ENCODE measurements around the gene RPS6KB2.

DNA sequence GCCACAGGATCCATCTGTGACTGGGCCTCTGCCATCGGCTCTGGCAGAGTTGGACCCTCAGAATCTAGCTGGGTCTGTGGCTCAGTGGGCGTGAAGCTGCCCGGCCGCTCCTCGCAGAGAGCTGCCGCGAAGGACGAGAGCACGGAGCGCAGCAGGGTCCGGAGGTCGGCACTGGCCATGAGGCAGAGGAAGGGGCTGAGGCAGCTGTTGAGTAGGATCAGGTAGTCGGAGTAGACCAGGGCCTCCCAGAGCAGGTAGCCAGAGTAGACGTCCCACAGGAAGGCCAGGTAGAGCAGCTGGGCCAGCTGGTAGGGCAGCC, 23.3 kb downstream of the RPS6KB2 start:
- TF ChIP-seq, protein P1, sequence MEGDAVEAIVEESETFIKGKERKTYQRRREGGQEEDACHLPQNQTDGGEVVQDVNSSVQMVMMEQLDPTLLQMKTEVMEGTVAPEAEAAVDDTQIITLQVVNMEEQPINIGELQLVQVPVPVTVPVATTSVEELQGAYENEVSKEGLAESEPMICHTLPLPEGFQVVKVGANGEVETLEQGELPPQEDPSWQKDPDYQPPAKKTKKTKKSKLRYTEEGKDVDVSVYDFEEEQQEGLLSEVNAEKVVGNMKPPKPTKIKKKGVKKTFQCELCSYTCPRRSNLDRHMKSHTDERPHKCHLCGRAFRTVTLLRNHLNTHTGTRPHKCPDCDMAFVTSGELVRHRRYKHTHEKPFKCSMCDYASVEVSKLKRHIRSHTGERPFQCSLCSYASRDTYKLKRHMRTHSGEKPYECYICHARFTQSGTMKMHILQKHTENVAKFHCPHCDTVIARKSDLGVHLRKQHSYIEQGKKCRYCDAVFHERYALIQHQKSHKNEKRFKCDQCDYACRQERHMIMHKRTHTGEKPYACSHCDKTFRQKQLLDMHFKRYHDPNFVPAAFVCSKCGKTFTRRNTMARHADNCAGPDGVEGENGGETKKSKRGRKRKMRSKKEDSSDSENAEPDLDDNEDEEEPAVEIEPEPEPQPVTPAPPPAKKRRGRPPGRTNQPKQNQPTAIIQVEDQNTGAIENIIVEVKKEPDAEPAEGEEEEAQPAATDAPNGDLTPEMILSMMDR (IDR thresholded peaks at IDR 0.05) = no peak
- no peak for TF ChIP-seq POLR2AphosphoS5 (IDR thresholded peaks at IDR 0.05)

All from upper lobe of left lung (tissue), 4 donors.